GM12878 (cell line): Measurements from ENCODE around the gene JAG2.

Experiments
- BHLHE40 ChIP-seq, 2 experiments: fragments of 450-650 bp in 1 of 2; IDR thresholded peaks; 2 replicates each; pipeline ENCODE4 v1.6.1; 2011 to 2017; ENCODE audit warnings: low read depth in 2 of 2, borderline replicate concordance in 1 of 2, improper control_type of control experiment in 1 of 2, low read length in 1 of 2, mild to moderate bottlenecking in 1 of 2
- CTCF ChIP-seq, 3 experiments: IDR thresholded peaks in 2 of 3; conservative IDR thresholded peaks in 1 of 3; 2 replicates each; pipeline ENCODE4 v1.5.1; 2011; ENCODE audit warnings: low read depth in 3 of 3, low read length in 3 of 3, mild to moderate bottlenecking in 3 of 3, control low read depth in 2 of 3, moderate library complexity in 2 of 3, inconsistent platforms in 1 of 3, mixed read lengths in 1 of 3; ENCODE audit not compliant: control insufficient read depth in 2 of 3, insufficient read depth in 1 of 3; ENCODE audit errors: extremely low read depth in 1 of 3
- POLR2AphosphoS5 ChIP-seq: IDR thresholded peaks from 2 replicates; pipeline ENCODE4 v1.6.1; 2011; ENCODE audit warnings: mild to moderate bottlenecking, low read length, inconsistent platforms
- YBX1 ChIP-seq: fragments of 450-650 bp; IDR thresholded peaks from 2 replicates; pipeline ENCODE4 v1.6.1; 2016; ENCODE audit warnings: antibody characterized with exemption
- ZNF384 ChIP-seq: IDR thresholded peaks from 2 replicates; pipeline ENCODE4 v1.6.1; 2012; ENCODE audit warnings: low read depth, mild to moderate bottlenecking, low read length, improper control_type of control experiment, borderline replicate concordance

- TF ChIP-seq YBX1 (no peak), CTCF (IDR thresholded peaks at IDR 0.05 in 2 of 3, conservative IDR thresholded peaks at IDR 0.05 in 1 of 3; ENCODE audit: control insufficient read depth in 2 of 3, extremely low read depth in 1 of 3, insufficient read depth in 1 of 3, low read depth in 3 of 3, low read length in 3 of 3) (no peak), ZNF384 (no peak), BHLHE40 (IDR thresholded peaks at IDR 0.05; ENCODE audit: borderline replicate concordance in 1 of 2, low read depth in 2 of 2, low read length in 1 of 2) (no peak), POLR2AphosphoS5 (no peak)
Measured at GRCh38 chr14:105151838-105152793, 16.5 kb downstream of the JAG2 start.
